ENCODE data around the gene GNAI2.

GNAI2 gene
- total RNA-seq: 306 to 329 reads per million in 2 donors

- peak; percentile 98 to 99 (median 99) for DNase-seq
Measured at GRCh38 chr3:50235716-50236483, at the start of gene GNAI2. Gene GNAI2, plus strand, starts transcription at chr3:50236204. Its CDS starts 132 bp downstream, at chr3:50236336.

- no peak for DNase-seq
Measured at GRCh38 chr3:50187750-50188149, 48.3 kb upstream of the GNAI2 start.

GRCh38 chr3:50189274-50189673, 46.7 kb upstream of the GNAI2 start:
- peak in 1 of 5 experiments; percentile 49 for DNase-seq

- no peak for DNase-seq
Measured at GRCh38 chr3:50189989-50190388, 46.0 kb upstream of the GNAI2 start.

GRCh38 chr3:50190936-50191660, 44.9 kb upstream of the GNAI2 start, which contains the start of gene GNAT1:
Gene GNAT1, plus strand, starts transcription at chr3:50191610. Its CDS starts 116 bp downstream, at chr3:50191726.
- DNase-seq: no peak

GRCh38 chr3:50192124-50192523, 43.9 kb upstream of the GNAI2 start:
- no peak for DNase-seq

- peak; percentile 63 to 81 (median 70) for DNase-seq
Measured at GRCh38 chr3:50192689-50193141, 43.3 kb upstream of the GNAI2 start.

- DNase-seq: no peak
Measured at GRCh38 chr3:50193286-50193685, 42.7 kb upstream of the GNAI2 start.

- DNase-seq: no peak
Measured at GRCh38 chr3:50193746-50194127, 42.3 kb upstream of the GNAI2 start.

GRCh38 chr3:50194128-50194902, 41.7 kb upstream of the GNAI2 start:
- DNase-seq: peak; percentile 61 to 83 (median 78)

- peak in 1 of 5 experiments; percentile 29 for DNase-seq
Measured at GRCh38 chr3:50194903-50195500, 41.0 kb upstream of the GNAI2 start.

- DNase-seq: no peak
Measured at GRCh38 chr3:50195501-50196252, 40.3 kb upstream of the GNAI2 start.

GRCh38 chr3:50196253-50196801, 39.7 kb upstream of the GNAI2 start:
- DNase-seq: no peak

- DNase-seq: no peak
Measured at GRCh38 chr3:50201573-50202315, 34.3 kb upstream of the GNAI2 start.

GRCh38 chr3:50202353-50203112, 33.5 kb upstream of the GNAI2 start:
- DNase-seq: no peak

GRCh38 chr3:50203113-50203808, 32.7 kb upstream of the GNAI2 start:
- DNase-seq: no peak

- no peak for DNase-seq
Measured at GRCh38 chr3:50203809-50204803, 31.9 kb upstream of the GNAI2 start.

Data from T-helper 2 cell (primary cell).